ENCODE results near the gene LLGL2. TPM values are rescaled to one million over a fixed set of nuclear protein-coding genes. Genes with fewer than 3 reads are reported as not detected.

LLGL2 gene
- total RNA-seq, 1 donor: 0.09 TPM

GRCh38 chr17:75607086-75607485 lies 81.6 kb downstream of the LLGL2 start:
- no peak for TF ChIP-seq CTCF (IDR thresholded peaks at IDR 0.05; ENCODE audit: insufficient read depth, low read length)
- no peak overlapping the region for H3K4me3 ChIP-seq (ENCODE audit: low read depth, low read length)

GRCh38 chr17:75610103-75610984 lies 84.8 kb downstream of the LLGL2 start:
- no peak overlapping the region for H3K4me3 ChIP-seq (ENCODE audit: low read depth, low read length)
- DNase-seq (ENCODE audit: low read depth): no peak
- TF ChIP-seq CTCF (IDR thresholded peaks at IDR 0.05; ENCODE audit: insufficient read depth, low read length): no peak

More at GRCh38 chr17:75607086-75607485, 81.6 kb downstream of the LLGL2 start:
- no peak for DNase-seq (ENCODE audit: low read depth)

GRCh38 chr17:75611851-75612429 lies 86.4 kb downstream of the LLGL2 start:
- no peak for TF ChIP-seq CTCF (IDR thresholded peaks at IDR 0.05; ENCODE audit: insufficient read depth, low read length)
- H3K4me3 ChIP-seq (ENCODE audit: low read depth, low read length): no peak overlapping the region

DNA sequence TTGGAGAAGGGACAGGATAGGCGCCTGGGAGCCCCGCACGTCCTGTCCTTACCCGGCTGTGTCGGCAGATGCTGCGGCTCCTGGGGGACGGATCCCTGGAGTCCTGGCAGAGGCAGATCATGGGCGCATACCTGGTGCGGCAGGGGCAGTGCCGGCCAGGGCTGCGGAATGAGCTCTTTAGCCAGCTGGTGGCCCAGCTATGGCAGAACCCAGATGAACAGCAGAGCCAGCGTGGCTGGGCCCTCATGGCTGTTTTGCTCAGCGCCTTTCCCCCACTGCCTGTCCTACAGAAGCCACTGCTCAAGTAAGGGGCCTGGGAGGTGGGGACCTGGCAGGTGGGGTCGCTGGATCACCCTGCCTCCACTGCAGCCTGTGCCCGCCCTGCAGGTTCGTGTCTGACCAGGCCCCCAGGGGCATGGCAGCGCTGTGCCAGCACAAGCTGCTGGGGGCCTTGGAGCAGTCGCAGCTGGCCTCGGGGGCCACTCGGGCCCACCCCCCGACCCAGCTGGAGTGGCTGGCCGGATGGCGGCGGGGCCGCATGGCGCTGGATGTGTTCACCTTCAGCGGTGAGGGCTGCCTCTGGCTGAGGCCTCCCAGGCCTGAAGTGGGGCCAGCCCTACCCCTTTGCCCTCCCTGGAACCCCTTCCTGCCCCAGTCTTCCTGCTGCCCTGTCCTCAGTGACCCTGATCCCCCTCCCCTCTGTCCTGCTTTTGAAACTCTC lies 87.6 kb downstream of the LLGL2 start:
- DNase-seq (ENCODE audit: low read depth): no peak

More at GRCh38 chr17:75611851-75612429, 86.4 kb downstream of the LLGL2 start:
- DNase-seq (ENCODE audit: low read depth): no peak

DNA sequence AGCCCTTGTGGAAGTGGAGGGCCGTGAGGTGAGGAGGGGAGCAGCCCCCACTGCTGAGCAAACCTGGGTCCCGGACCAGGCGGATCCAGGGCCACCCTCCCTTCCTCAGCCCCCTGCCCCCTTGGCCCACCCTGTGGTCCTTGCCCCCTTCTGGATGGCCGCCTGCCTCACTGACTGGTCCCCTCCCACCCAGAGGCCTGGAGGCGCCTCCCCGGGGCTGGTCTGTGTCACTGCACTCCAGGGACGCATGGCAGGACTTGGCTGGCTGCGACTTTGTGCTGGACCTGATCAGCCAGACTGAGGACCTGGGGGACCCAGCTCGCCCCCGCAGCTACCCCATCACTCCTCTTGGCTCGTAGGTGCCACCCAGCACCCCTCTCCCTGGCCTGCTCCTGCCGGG lies 88.5 kb downstream of the LLGL2 start:
- H3K4me3 ChIP-seq (ENCODE audit: low read depth, low read length): no peak overlapping the region

More for the DNA sequence above, 87.6 kb downstream of the LLGL2 start:
- H3K4me3 ChIP-seq (ENCODE audit: low read depth, low read length): no peak overlapping the region
- TF ChIP-seq CTCF (IDR thresholded peaks at IDR 0.05; ENCODE audit: insufficient read depth, low read length): no peak

More for the DNA sequence above, 88.5 kb downstream of the LLGL2 start:
- TF ChIP-seq CTCF (IDR thresholded peaks at IDR 0.05; ENCODE audit: insufficient read depth, low read length): no peak
- DNase-seq (ENCODE audit: low read depth): no peak

Data from fibroblast of the aortic adventitia (primary cell).